OCI-LY7 (cell line): ENCODE data around the gene SORD. TPM values are rescaled to one million over a fixed set of nuclear protein-coding genes. Genes with fewer than 3 reads are reported as not detected.

ENCODE experiments used
- BruUV-seq: library from RNA; stranded (reverse); fragments of 400-500 nt; replicated peaks from 2 replicates; lab custom pipeline; 2021; lab: Mats Ljungman, UMichigan
- CTCF ChIA-PET: fragments of 300-600 bp; sonication (Branson Sonifier 250); formaldehyde crosslinking; loops from one replicate; lab custom pipeline; 2022; ENCODE audit warnings: antibody characterized with exemption; ENCODE audit not compliant: unreplicated experiment; lab: Charles Lee
- POLR2A ChIA-PET: fragments of 300-600 bp; sonication (Branson Sonifier 250); formaldehyde crosslinking; loops from one replicate; lab custom pipeline; 2022; ENCODE audit warnings: antibody characterized with exemption; lab: Charles Lee
- DNase-seq: peaks from one replicate; pipeline ENCODE4 v3.0.0-alpha.2; 2015; ENCODE audit warnings: low spot score
- H2AFZ ChIP-seq: fragments of 200-600 bp; sonication (generic), shearing (Covaris generic); 2 replicates; pipeline ENCODE4 v1.6.1; 2014; ENCODE audit warnings: mild to moderate bottlenecking, antibody characterized with exemption, low read length, moderate library complexity
- H3K27ac ChIP-seq: fragments of 200-600 bp; sonication (generic); 2 replicates; pipeline ENCODE4 v1.5.1; 2014; ENCODE audit warnings: mixed run types, low read depth, mild to moderate bottlenecking, moderate library complexity, low read length, inconsistent platforms; ENCODE audit not compliant: poor library complexity, severe bottlenecking
- H3K36me3 ChIP-seq: fragments of 200-600 bp; sonication (generic); 2 replicates; pipeline ENCODE4 v1.6.1; 2014; ENCODE audit warnings: mild to moderate bottlenecking, antibody characterized with exemption, low read length, moderate library complexity, mixed read lengths; ENCODE audit not compliant: insufficient read depth
- H3K4me1 ChIP-seq: fragments of 200-600 bp; sonication (generic); 2 replicates; pipeline ENCODE4 v1.5.1; 2014; ENCODE audit warnings: mild to moderate bottlenecking, low read length; ENCODE audit not compliant: insufficient read depth, poor library complexity, severe bottlenecking
- H3K4me2 ChIP-seq: fragments of 200-600 bp; sonication (generic); 2 replicates; pipeline ENCODE4 v1.6.1; 2014; ENCODE audit warnings: mild to moderate bottlenecking, low read length
- H3K4me3 ChIP-seq: fragments of 200-600 bp; sonication (generic); 2 replicates; pipeline ENCODE4 v1.5.1; 2014; ENCODE audit warnings: mild to moderate bottlenecking, low read depth, low read length; ENCODE audit not compliant: poor library complexity, severe bottlenecking
- H3K79me2 ChIP-seq: fragments of 200-600 bp; sonication (generic); 2 replicates; pipeline ENCODE4 v1.6.1; 2016; ENCODE audit warnings: low read depth, mild to moderate bottlenecking, low read length, moderate library complexity, mixed read lengths; ENCODE audit not compliant: insufficient read depth
- H3K9me2 ChIP-seq: fragments of 200-600 bp; sonication (generic); 2 replicates; pipeline ENCODE4 v1.6.1; 2016; ENCODE audit warnings: mild to moderate bottlenecking, low read length, mixed read lengths; ENCODE audit not compliant: insufficient read depth
- H3K9me3 ChIP-seq: fragments of 200-600 bp; sonication (generic); 2 replicates; pipeline ENCODE4 v1.6.1; 2014; ENCODE audit warnings: mild to moderate bottlenecking, mixed run types, low read length, mixed read lengths
- H4K20me1 ChIP-seq: fragments of 200-600 bp; sonication (generic); 2 replicates; pipeline ENCODE4 v1.6.1; 2014; ENCODE audit warnings: mild to moderate bottlenecking, antibody characterized with exemption, low read length, moderate library complexity, mixed read lengths; ENCODE audit not compliant: insufficient read depth
- CTCF ChIP-seq: fragments of 200-600 bp; sonication (generic); conservative IDR thresholded peaks from 2 replicates; pipeline ENCODE4 v1.5.1; 2014; ENCODE audit warnings: mild to moderate bottlenecking, antibody characterized with exemption, low read length, moderate library complexity, mixed read lengths
- EZH2phosphoT487 ChIP-seq: fragments of 200-600 bp; sonication (generic); IDR thresholded peaks from 2 replicates; pipeline ENCODE4 v1.6.1; 2018; ENCODE audit warnings: low read depth, borderline replicate concordance, mild to moderate bottlenecking, mixed run types, antibody characterized with exemption, low read length, moderate library complexity, mixed read lengths
- intact Hi-C: fragments of 100-400 bp; cut with micrococcal nuclease; formaldehyde crosslinking; loops from one replicate; pipeline ENCODE4 v1.10.0; 2022; ENCODE audit not compliant: unreplicated experiment
- total RNA-seq, 2 experiments: library from RNA; depleted of rRNA in 1 of 2; stranded (reverse); fragments of >200 nt in 1 of 2; shearing (Covaris generic) in 1 of 2; gene quantifications; 2 replicates each; pipeline ENCODE4 v1.2.3, GENCODE V29; 2014 to 2022

SORD gene
- total RNA-seq, 2 experiments from 2014 or later = 10.4 to 17.8 TPM

GRCh38 chr15:45083223-45083622 is 60.2 kb downstream of the SORD start:
- H3K4me3 ChIP-seq = no peak overlapping the region
- no TSS peak for BruUV-seq
- DNase-seq = no peak

GRCh38 chr15:45084163-45084562 is 61.2 kb downstream of the SORD start:
- H2AFZ ChIP-seq = no peak overlapping the region
- no peaks in the 10 kb centered on the region for H3K4me1 ChIP-seq
- DNase-seq = no peak
- H3K27ac ChIP-seq = no peak overlapping the region
- no peaks in the 10 kb centered on the region for H3K36me3 ChIP-seq
- CTCF ChIA-PET = no interaction called here
- no peaks in the 10 kb centered on the region for H4K20me1 ChIP-seq
- TF ChIP-seq EZH2phosphoT487 = no peak
- TF ChIP-seq CTCF = no peak
- no peaks in the 10 kb centered on the region for H3K9me2 ChIP-seq
- no TSS peak for BruUV-seq
- H3K79me2 ChIP-seq = no peaks in the 10 kb centered on the region
- intact Hi-C loops = no loop called here
- no peaks in the 10 kb centered on the region for H3K9me3 ChIP-seq
- no peak overlapping the region for H3K4me3 ChIP-seq
- H3K4me2 ChIP-seq = no peak overlapping the region
- POLR2A ChIA-PET = no interaction called here

More at GRCh38 chr15:45083223-45083622, 60.2 kb downstream of the SORD start:
- Histone ChIP-seq H3K36me3 (no peaks in the 10 kb centered on the region), H2AFZ (no peak overlapping the region), H3K4me2 (no peak overlapping the region), H3K79me2 (no peaks in the 10 kb centered on the region), H3K9me3 (no peaks in the 10 kb centered on the region), H4K20me1 (no peaks in the 10 kb centered on the region), H3K4me1 (no peaks in the 10 kb centered on the region), H3K9me2 (no peaks in the 10 kb centered on the region), H3K27ac (no peak overlapping the region)
- intact Hi-C loops = no loop called here
- POLR2A ChIA-PET = no interaction called here
- TF ChIP-seq EZH2phosphoT487 (no peak), CTCF (no peak)
- CTCF ChIA-PET = no interaction called here

GRCh38 chr15:45087513-45087912 is 64.5 kb downstream of the SORD start:
- peak; percentile 3 for DNase-seq
- H3K36me3 ChIP-seq = no peaks in the 10 kb centered on the region
- no peak overlapping the region for H3K4me2 ChIP-seq
- H3K79me2 ChIP-seq = no peaks in the 10 kb centered on the region
- H3K4me1 ChIP-seq = no peaks in the 10 kb centered on the region
- peak; percentile 45 for TF ChIP-seq CTCF
- no peak for TF ChIP-seq EZH2phosphoT487
- no peaks in the 10 kb centered on the region for H3K9me2 ChIP-seq
- no peak overlapping the region for H2AFZ ChIP-seq
- intact Hi-C loops = no loop called here
- POLR2A ChIA-PET = no interaction called here
- no TSS peak for BruUV-seq
- CTCF ChIA-PET = no interaction called here
- H3K4me3 ChIP-seq = no peak overlapping the region
- H3K27ac ChIP-seq = no peak overlapping the region
- H3K9me3 ChIP-seq = no peaks in the 10 kb centered on the region
- no peaks in the 10 kb centered on the region for H4K20me1 ChIP-seq
